B cell (primary cell): ENCODE measurements around the gene FBXO3. TPM values are rescaled to one million over a fixed set of nuclear protein-coding genes. Genes with fewer than 3 reads are reported as not detected.

Experiments
- ATAC-seq: fragments of 200-7000 bp; cut with Tn5 transposase; one replicate; pipeline ENCODE4 v1.10.0; 2021; ENCODE audit warnings: low read depth, mild to moderate bottlenecking, moderate number of reproducible peaks, moderate library complexity
- CTCF ChIA-PET: fragments of 350-600 bp; sonication (Branson Sonifier 250); formaldehyde crosslinking; loops from one replicate; lab custom pipeline; 2021; ENCODE audit warnings: antibody characterized with exemption, inconsistent platforms; lab: Charles Lee
- POLR2A ChIA-PET: fragments of 350-600 bp; sonication (Branson Sonifier 250); formaldehyde crosslinking; loops from one replicate; lab custom pipeline; 2021; ENCODE audit warnings: antibody characterized with exemption; lab: Charles Lee
- DNase-seq: peaks from one replicate; pipeline ENCODE4 v3.0.0; 2013
- H2AFZ ChIP-seq: 2 replicates; pipeline ENCODE4 v1.6.1; 2012; ENCODE audit warnings: mild to moderate bottlenecking, low read depth, low read length; ENCODE audit not compliant: insufficient read depth, poor library complexity, severe bottlenecking
- H3K27ac ChIP-seq, 2 donors: 1 replicate in 1 of 2; 2 replicates in 1 of 2; pipeline ENCODE4 v1.5.1; 2012 to 2013; ENCODE audit warnings: low read length in 2 of 2, mild to moderate bottlenecking in 2 of 2, moderate library complexity in 1 of 2
- H3K27me3 ChIP-seq, 4 experiments: fragments of 200-600 bp in 1 of 4; sonication (generic) in 1 of 4; replicated peaks in 1 of 4; 1 replicate in 2 of 4; 2 replicates in 2 of 4; pipeline versions ENCODE4 v1.6.1 to v1.7.0; 2013 to 2016; ENCODE audit warnings: low read length in 3 of 4, mild to moderate bottlenecking in 2 of 4, mixed read lengths in 1 of 4, moderate library complexity in 1 of 4; ENCODE audit not compliant: insufficient read depth in 4 of 4, control insufficient read depth in 3 of 4; ENCODE audit errors: control extremely low read depth in 1 of 4
- H3K36me3 ChIP-seq, 2 experiments: replicated peaks in 1 of 2; 1 replicate in 1 of 2; 2 replicates in 1 of 2; pipeline versions ENCODE4 v1.6.1 to v1.7.1; 2013; ENCODE audit warnings: low read length in 1 of 2; ENCODE audit not compliant: insufficient read depth in 2 of 2, control insufficient read depth in 1 of 2; ENCODE audit errors: control extremely low read depth in 1 of 2, extremely low read depth in 1 of 2
- H3K4me1 ChIP-seq, 2 donors: fragments of 200-600 bp in 1 of 2; sonication (generic) in 1 of 2; 1 replicate in 1 of 2; 2 replicates in 1 of 2; pipeline versions ENCODE4 v1.5.1 to v1.6.1; 2013 to 2017; ENCODE audit warnings: low read length in 2 of 2; ENCODE audit not compliant: control insufficient read depth in 2 of 2, insufficient read depth in 2 of 2
- H3K4me2 ChIP-seq: replicated peaks from 2 replicates; pipeline ENCODE3; 2012; ENCODE audit warnings: mild to moderate bottlenecking, low read depth, low read length; ENCODE audit not compliant: poor library complexity, severe bottlenecking
- H3K4me3 ChIP-seq, 5 experiments: fragments of 200-600 bp in 1 of 5; sonication (generic) in 1 of 5; 1 replicate in 3 of 5; 2 replicates in 2 of 5; pipeline versions ENCODE4 v1.5.1 to v1.7.0; 2011 to 2016; ENCODE audit warnings: low read length in 4 of 5, mild to moderate bottlenecking in 4 of 5, low read depth in 2 of 5, control low read depth in 1 of 5, moderate library complexity in 1 of 5; ENCODE audit not compliant: insufficient read depth in 1 of 5; ENCODE audit errors: control extremely low read depth in 1 of 5, extremely low read depth in 1 of 5
- H3K79me2 ChIP-seq: fragments of 200-600 bp; sonication (generic); one replicate; pipeline ENCODE4 v1.6.0; 2016; ENCODE audit warnings: low read length; ENCODE audit not compliant: control insufficient read depth, insufficient read depth
- H3K9ac ChIP-seq: fragments of 200-600 bp; sonication (generic); 2 replicates; pipeline ENCODE4 v1.6.1; 2017; ENCODE audit warnings: mild to moderate bottlenecking, low read length, moderate library complexity
- H3K9me3 ChIP-seq, 3 donors: one replicate each; pipeline versions ENCODE4 v1.6.1 to v1.7.1; 2013; ENCODE audit warnings: low read length in 2 of 3; ENCODE audit not compliant: control insufficient read depth in 2 of 3, insufficient read depth in 1 of 3; ENCODE audit errors: control extremely low read depth in 1 of 3
- H4K20me1 ChIP-seq: 2 replicates; pipeline ENCODE4 v1.6.0; 2012; ENCODE audit warnings: mild to moderate bottlenecking, low read length; ENCODE audit not compliant: insufficient read depth, control insufficient read depth, poor library complexity, severe bottlenecking
- H3K27ac Mint-ChIP-seq: one replicate; pipeline ENCODE4 v1.8.0; 2021; ENCODE audit warnings: mixed read lengths
- H3K27me3 Mint-ChIP-seq: one replicate; pipeline ENCODE4 v1.8.0; 2021; ENCODE audit warnings: mixed read lengths
- H3K4me1 Mint-ChIP-seq: one replicate; pipeline ENCODE4 v1.8.0; 2021; ENCODE audit warnings: mixed read lengths
- H3K4me3 Mint-ChIP-seq: one replicate; pipeline ENCODE4 v1.8.0; 2021; ENCODE audit warnings: mixed read lengths
- H3K9me3 Mint-ChIP-seq: one replicate; pipeline ENCODE4 v1.8.0; 2022; ENCODE audit warnings: mixed read lengths; ENCODE audit not compliant: insufficient read depth
- EZH2 ChIP-seq: IDR thresholded peaks from 2 replicates; pipeline ENCODE4 v1.6.1; 2012; ENCODE audit warnings: borderline replicate concordance, low read depth, mild to moderate bottlenecking, moderate library complexity, low read length; ENCODE audit not compliant: insufficient read depth, poor library complexity, severe bottlenecking
- WGBS: methylation state at CpG from one replicate; pipeline ENCODE4 v1.1.5; 2013; ENCODE audit warnings: missing lambda C conversion rate; ENCODE audit not compliant: insufficient coverage; 5-methylcytosine and 5-hydroxymethylcytosine counted together
- intact Hi-C: fragments of 100-400 bp; cut with micrococcal nuclease; formaldehyde crosslinking; loops from one replicate; pipeline ENCODE4 v1.10.0; 2022
- polyA plus RNA-seq: library from polyadenylated mRNA; depleted of rRNA; stranded (reverse); fragments of >200 nt; gene quantifications from 2 replicates; pipeline ENCODE4 v1.2.3, GENCODE V29; 2012
- total RNA-seq, 2 donors: library from RNA; stranded (reverse); fragments of 120-200 nt in 1 of 2; gene quantifications; 1 replicate in 1 of 2; 2 replicates in 1 of 2; pipeline versions ENCODE4 v1.2.3 to v1.2.4, GENCODE V29; 2013 to 2022
- TF ChIP-seq, protein P1 (sequence below): fragments of 200-600 bp; IDR thresholded peaks from one replicate; pipeline ENCODE4 v1.8.0; 2022; ENCODE audit warnings: antibody characterized with exemption, mild to moderate bottlenecking

The FBXO3 gene
- total and polyA plus RNA-seq, 2 donors (not counting 1 experiment from before 2014, with no cell fraction given) = 16.8 to 34.3 TPM

DNA sequence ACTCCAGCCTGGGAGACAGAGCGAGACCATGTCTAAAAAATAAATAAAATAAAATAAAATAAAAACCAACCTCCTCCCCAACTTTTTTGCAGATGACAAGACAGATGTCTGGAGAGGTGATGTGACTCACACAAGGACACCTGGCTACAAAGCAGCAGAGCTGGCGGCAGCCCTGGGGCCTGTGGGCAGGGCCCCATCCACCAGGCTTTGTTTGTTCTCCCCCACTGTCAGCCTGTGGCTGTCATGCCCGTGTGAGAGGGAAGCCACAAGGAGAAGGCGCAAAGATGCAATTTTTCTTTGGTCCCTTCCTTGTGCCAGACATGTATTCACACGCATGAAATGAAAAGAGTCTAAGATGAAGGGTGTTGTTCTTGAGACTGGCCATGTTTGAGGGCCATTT, 54.7 kb downstream of the FBXO3 start:
- Histone ChIP-seq H2AFZ (no peak overlapping the region), H3K79me2 (peaks cover 14% of the 10 kb centered on the region), H3K4me1 (peaks cover 6 to 7% of the 10 kb centered on the region in 2 donors), H3K27me3 (no peaks in the 10 kb centered on the region), H3K9me3 (no peaks in the 10 kb centered on the region), H3K4me3 (no peak overlapping the region), H4K20me1 (peaks cover 5% of the 10 kb centered on the region), H3K9ac (no peak overlapping the region), H3K4me2 (no peak overlapping the region), H3K27ac (no peak overlapping the region), H3K36me3 (peaks cover 0 to 3% of the 10 kb centered on the region in 2 experiments)
- WGBS = 73% methylated on average over 4 of the region's 5 CpGs
- intact Hi-C loops = no loop called here
- CTCF ChIA-PET = interaction anchor here (1.3 to 5.4 kb wide), 2 partner anchors 17 to 23 kb away, joined by 4 to 71 read pairs; partner anchors contain the start of gene CD59
- TF ChIP-seq, protein P1, sequence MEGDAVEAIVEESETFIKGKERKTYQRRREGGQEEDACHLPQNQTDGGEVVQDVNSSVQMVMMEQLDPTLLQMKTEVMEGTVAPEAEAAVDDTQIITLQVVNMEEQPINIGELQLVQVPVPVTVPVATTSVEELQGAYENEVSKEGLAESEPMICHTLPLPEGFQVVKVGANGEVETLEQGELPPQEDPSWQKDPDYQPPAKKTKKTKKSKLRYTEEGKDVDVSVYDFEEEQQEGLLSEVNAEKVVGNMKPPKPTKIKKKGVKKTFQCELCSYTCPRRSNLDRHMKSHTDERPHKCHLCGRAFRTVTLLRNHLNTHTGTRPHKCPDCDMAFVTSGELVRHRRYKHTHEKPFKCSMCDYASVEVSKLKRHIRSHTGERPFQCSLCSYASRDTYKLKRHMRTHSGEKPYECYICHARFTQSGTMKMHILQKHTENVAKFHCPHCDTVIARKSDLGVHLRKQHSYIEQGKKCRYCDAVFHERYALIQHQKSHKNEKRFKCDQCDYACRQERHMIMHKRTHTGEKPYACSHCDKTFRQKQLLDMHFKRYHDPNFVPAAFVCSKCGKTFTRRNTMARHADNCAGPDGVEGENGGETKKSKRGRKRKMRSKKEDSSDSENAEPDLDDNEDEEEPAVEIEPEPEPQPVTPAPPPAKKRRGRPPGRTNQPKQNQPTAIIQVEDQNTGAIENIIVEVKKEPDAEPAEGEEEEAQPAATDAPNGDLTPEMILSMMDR = no peak
- TF ChIP-seq EZH2 = no peak
- H3K4me3 Mint-ChIP-seq = no peak overlapping the region
- peaks cover 11% of the 10 kb centered on the region for H3K4me1 Mint-ChIP-seq
- POLR2A ChIA-PET = no interaction called here
- ATAC-seq = no peak
- no peaks in the 10 kb centered on the region for H3K9me3 Mint-ChIP-seq
- H3K27ac Mint-ChIP-seq = no peak overlapping the region
- H3K27me3 Mint-ChIP-seq = no peaks in the 10 kb centered on the region
- no peak for DNase-seq

DNA sequence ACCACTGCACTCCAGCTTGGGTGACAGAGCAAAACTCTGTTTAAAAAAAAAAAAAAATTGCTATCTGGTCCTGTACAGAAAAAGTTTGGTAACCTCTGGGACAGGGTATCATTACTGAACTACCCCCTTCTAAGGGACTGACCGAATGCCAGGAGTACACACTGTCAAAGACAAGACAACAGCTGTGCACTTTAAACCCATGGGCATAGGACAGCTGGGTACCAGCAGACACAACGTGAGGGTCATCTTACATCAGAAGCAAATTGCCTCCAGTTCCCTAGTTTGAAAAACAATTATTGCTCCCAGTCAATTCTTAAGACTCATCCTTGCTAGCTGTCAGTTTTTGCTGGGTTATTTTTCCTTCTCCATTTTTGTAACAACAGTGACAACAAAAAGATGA, 55.9 kb downstream of the FBXO3 start:
- Histone ChIP-seq H3K27ac (no peak overlapping the region), H3K4me3 (no peak overlapping the region), H2AFZ (no peak overlapping the region), H3K36me3 (peaks cover 0 to 3% of the 10 kb centered on the region in 2 experiments), H3K4me1 (no peaks in the 10 kb centered on the region), H3K9me3 (no peaks in the 10 kb centered on the region), H3K79me2 (peaks cover 3% of the 10 kb centered on the region), H3K9ac (no peak overlapping the region), H4K20me1 (no peaks in the 10 kb centered on the region), H3K27me3 (no peaks in the 10 kb centered on the region), H3K4me2 (no peak overlapping the region)
- ChIA-PET POLR2A (no interaction called here), CTCF (interaction anchor here (1.0 to 5.4 kb wide), 2 partner anchors 11 to 24 kb away, joined by 3 to 71 read pairs; no protein-coding TSS in a partner anchor)
- no peak for DNase-seq
- no peaks in the 10 kb centered on the region for H3K27me3 Mint-ChIP-seq
- WGBS = 75% methylated on average over 2 of the region's 2 CpGs
- intact Hi-C loops = no loop called here
- no peak for TF ChIP-seq EZH2
- TF ChIP-seq, protein P1 = no peak
- ATAC-seq = no peak
- no peak overlapping the region for H3K27ac Mint-ChIP-seq
- H3K4me1 Mint-ChIP-seq = peaks cover under 1% of the 10 kb centered on the region
- no peak overlapping the region for H3K4me3 Mint-ChIP-seq
- no peaks in the 10 kb centered on the region for H3K9me3 Mint-ChIP-seq
